ENCODE data around the gene SLC12A3. TPM values are rescaled to one million over a fixed set of nuclear protein-coding genes. Genes with fewer than 3 reads are reported as not detected.
"Not testable (repeated sequence)": the region's sequence is repeated elsewhere in the genome, so short reads cannot be mapped to it uniquely, and the experiment has no call there.

The SLC12A3 gene
- total RNA-seq, 1 experiment from 2014 or later, result not detected

GRCh38 chr16:56859636-56860035 lies 5.4 kb upstream of the SLC12A3 start:
- H3K36me3 ChIP-seq, result no peaks in the 10 kb centered on the region
- no peaks in the 10 kb centered on the region for H3K9me3 ChIP-seq
- no peak overlapping the region for H3K4me3 ChIP-seq
- no peak for DNase-seq
- no peaks in the 10 kb centered on the region for H3K27me3 ChIP-seq

GRCh38 chr16:56860226-56861020 lies 4.6 kb upstream of the SLC12A3 start:
- no peak for DNase-seq
- H3K36me3 ChIP-seq, result no peaks in the 10 kb centered on the region
- H3K27me3 ChIP-seq, result no peaks in the 10 kb centered on the region
- H3K4me3 ChIP-seq, result no peak overlapping the region
- H3K9me3 ChIP-seq, result no peaks in the 10 kb centered on the region

GRCh38 chr16:56861092-56861610 lies 3.9 kb upstream of the SLC12A3 start:
- no peak for DNase-seq
- no peaks in the 10 kb centered on the region for H3K36me3 ChIP-seq
- no peaks in the 10 kb centered on the region for H3K9me3 ChIP-seq
- no peak overlapping the region for H3K4me3 ChIP-seq
- H3K27me3 ChIP-seq, result no peaks in the 10 kb centered on the region

DNA sequence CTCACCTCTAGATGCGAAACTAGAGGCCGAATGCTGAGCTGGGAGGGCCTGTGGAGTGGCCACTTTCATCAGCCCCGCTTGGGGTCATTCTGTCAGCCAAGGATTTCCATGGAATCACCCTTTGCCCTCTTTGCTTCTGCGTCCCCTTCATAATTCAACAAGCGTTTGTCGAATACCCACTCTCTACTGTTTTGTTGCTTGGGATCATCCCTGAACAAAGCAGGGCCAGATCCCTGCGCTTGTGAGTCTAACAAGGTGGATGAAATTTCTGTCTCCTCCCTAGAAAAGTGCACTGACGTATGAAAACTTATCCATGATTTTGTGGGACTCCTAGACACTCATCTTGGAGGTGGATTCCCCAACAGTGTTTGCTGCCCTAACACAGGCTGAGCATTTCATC lies 3.3 kb upstream of the SLC12A3 start:
- H3K4me3 ChIP-seq, result no peak overlapping the region
- no peaks in the 10 kb centered on the region for H3K9me3 ChIP-seq
- H3K27me3 ChIP-seq, result no peaks in the 10 kb centered on the region
- DNase-seq, result no peak
- H3K36me3 ChIP-seq, result no peaks in the 10 kb centered on the region

GRCh38 chr16:56862776-56863175 lies 2.2 kb upstream of the SLC12A3 start:
- no peaks in the 10 kb centered on the region for H3K27me3 ChIP-seq
- H3K4me3 ChIP-seq, result no peak overlapping the region
- H3K9me3 ChIP-seq, result no peaks in the 10 kb centered on the region
- no peaks in the 10 kb centered on the region for H3K36me3 ChIP-seq
- DNase-seq, result no peak

GRCh38 chr16:56865394-56866062 lies 521 bp downstream of the SLC12A3 start:
- no peaks in the 10 kb centered on the region for H3K27me3 ChIP-seq
- H3K36me3 ChIP-seq, result no peaks in the 10 kb centered on the region
- H3K4me3 ChIP-seq, result no peak overlapping the region
- no peak for DNase-seq
- H3K9me3 ChIP-seq, result no peaks in the 10 kb centered on the region

- Histone ChIP-seq H3K27me3 (no peaks in the 10 kb centered on the region), H3K9me3 (no peaks in the 10 kb centered on the region), H3K4me3 (no peak overlapping the region), H3K36me3 (no peaks in the 10 kb centered on the region)
- no peak for DNase-seq
Observed at GRCh38 chr16:56866955-56867830, 2.2 kb downstream of the SLC12A3 start.

- Histone ChIP-seq H3K27me3 (no peaks in the 10 kb centered on the region), H3K4me3 (no peak overlapping the region), H3K36me3 (no peaks in the 10 kb centered on the region), H3K9me3 (no peaks in the 10 kb centered on the region)
- no peak for DNase-seq
Observed at GRCh38 chr16:56868175-56868574, 3.2 kb downstream of the SLC12A3 start.

GRCh38 chr16:56868766-56869165 lies 3.8 kb downstream of the SLC12A3 start:
- not testable (repeated sequence) for H3K4me3 ChIP-seq, DNase-seq, H3K27me3 ChIP-seq, H3K36me3 ChIP-seq, H3K9me3 ChIP-seq

GRCh38 chr16:56869513-56870275 lies 4.7 kb downstream of the SLC12A3 start:
- Histone ChIP-seq H3K4me3 (no peak overlapping the region), H3K27me3 (no peaks in the 10 kb centered on the region), H3K9me3 (no peaks in the 10 kb centered on the region), H3K36me3 (no peaks in the 10 kb centered on the region)
- peak; percentile 59 for DNase-seq

GRCh38 chr16:56870276-56870888 lies 5.4 kb downstream of the SLC12A3 start:
- Histone ChIP-seq H3K36me3 (no peaks in the 10 kb centered on the region), H3K9me3 (no peaks in the 10 kb centered on the region), H3K4me3 (no peak overlapping the region), H3K27me3 (no peaks in the 10 kb centered on the region)
- no peak for DNase-seq

- Histone ChIP-seq H3K4me3 (no peak overlapping the region), H3K36me3 (no peaks in the 10 kb centered on the region), H3K27me3 (no peaks in the 10 kb centered on the region), H3K9me3 (no peaks in the 10 kb centered on the region)
- DNase-seq, result peak; percentile 72
Observed at GRCh38 chr16:56871172-56871593, 6.2 kb downstream of the SLC12A3 start.

DNA sequence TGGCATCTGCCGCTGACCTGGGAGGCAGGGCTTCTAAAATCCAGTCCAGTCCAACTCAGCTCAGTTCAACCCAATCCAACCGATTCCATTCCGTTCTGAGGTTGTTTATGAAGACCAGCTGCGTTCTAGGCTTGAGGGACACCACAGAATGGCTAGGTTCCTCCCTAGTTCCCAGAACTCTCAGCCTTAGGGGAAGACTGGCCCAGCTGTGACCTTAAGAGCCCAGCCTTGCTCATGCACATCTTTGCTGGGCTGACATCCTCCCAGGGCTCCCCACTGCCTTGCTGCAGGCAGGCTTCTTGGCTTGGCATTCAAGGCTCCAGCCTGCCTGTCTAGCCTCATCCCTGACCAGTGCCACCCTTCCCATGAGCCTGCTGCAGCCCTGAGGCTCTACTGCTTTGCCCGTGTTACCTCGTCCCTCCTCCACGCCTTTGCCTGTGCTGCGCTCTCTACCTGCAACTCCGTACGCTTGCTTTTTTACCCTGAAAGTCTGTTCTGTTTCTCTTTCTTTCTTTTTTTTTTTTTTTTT lies 7.9 kb downstream of the SLC12A3 start:
- Histone ChIP-seq H3K27me3 (no peaks in the 10 kb centered on the region), H3K36me3 (no peaks in the 10 kb centered on the region), H3K9me3 (no peaks in the 10 kb centered on the region), H3K4me3 (no peak overlapping the region)
- no peak for DNase-seq

DNA sequence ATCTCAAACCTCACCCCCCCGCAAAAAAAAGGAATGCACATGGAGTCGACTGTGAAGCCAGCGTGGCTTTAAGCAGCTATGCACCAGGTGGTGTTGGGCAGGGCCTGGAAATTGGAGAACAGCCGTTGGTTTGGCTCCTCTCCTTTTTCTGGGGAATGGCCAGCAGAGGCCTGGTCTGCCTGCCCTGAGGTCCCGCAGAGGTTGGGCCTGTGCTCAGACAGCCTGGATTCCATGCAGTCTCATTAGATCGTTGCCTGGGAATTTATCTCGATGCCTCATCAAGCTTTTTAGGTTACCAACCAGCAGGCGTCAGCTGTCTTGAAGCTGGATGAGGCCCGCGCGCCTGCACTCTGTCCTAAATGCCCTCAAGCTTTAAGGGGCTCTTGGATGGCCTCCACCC lies 9.8 kb downstream of the SLC12A3 start:
- H3K9me3 ChIP-seq, result no peaks in the 10 kb centered on the region
- DNase-seq, result peak; percentile 33
- H3K36me3 ChIP-seq, result no peaks in the 10 kb centered on the region
- H3K4me3 ChIP-seq, result no peak overlapping the region
- H3K27me3 ChIP-seq, result no peaks in the 10 kb centered on the region

GRCh38 chr16:56876048-56876447 lies 11.0 kb downstream of the SLC12A3 start:
- DNase-seq, result no peak
- no peaks in the 10 kb centered on the region for H3K36me3 ChIP-seq
- no peak overlapping the region for H3K4me3 ChIP-seq
- no peaks in the 10 kb centered on the region for H3K27me3 ChIP-seq
- H3K9me3 ChIP-seq, result no peaks in the 10 kb centered on the region
